Motor neuron (in vitro differentiated cells): ENCODE data around the gene P3H2. TPM values are rescaled to one million over a fixed set of nuclear protein-coding genes. Genes with fewer than 3 reads are reported as not detected.

ENCODE experiments used
- ATAC-seq, 8 experiments: fragments of 200-7000 bp; cut with Tn5 transposase; replicated peaks in 6 of 8; 2 replicates each; pipeline ENCODE4 v1.8.0; 2021; ENCODE audit warnings: mild to moderate bottlenecking in 8 of 8, moderate library complexity in 8 of 8
- H3K27ac ChIP-seq, 2 donors: fragments of 250-450 bp; sonication (Bioruptor Pico); 2 replicates each; pipeline ENCODE4 v1.9.0; 2021; ENCODE audit warnings: antibody characterized with exemption in 2 of 2, mild to moderate bottlenecking in 2 of 2, moderate library complexity in 1 of 2
- H3K4me1 ChIP-seq, 2 donors: fragments of 250-450 bp; sonication (Bioruptor Pico); replicated peaks in 1 of 2; 2 replicates each; pipeline ENCODE4 v1.6.1; 2021; ENCODE audit warnings: antibody characterized with exemption in 2 of 2, mild to moderate bottlenecking in 2 of 2, moderate library complexity in 1 of 2
- H3K4me3 ChIP-seq, 5 donors: fragments of 250-450 bp; sonication (Bioruptor Pico); 2 replicates each; pipeline ENCODE4 v1.9.0; 2021; ENCODE audit warnings: antibody characterized with exemption in 5 of 5, mild to moderate bottlenecking in 5 of 5, moderate library complexity in 4 of 5
- WGBS, 10 experiments: fragments of 450-650 bp; shearing (Covaris generic); methylation state at CpG; one replicate each; pipeline ENCODE4 v1.0.0; 2022; 5-methylcytosine and 5-hydroxymethylcytosine counted together
- in situ Hi-C, 9 experiments: fragments of 400-800 bp; cut with MboI; loops; one replicate each; pipeline ENCODE4 v1.15.0; 2021; ENCODE audit warnings: low sequenced_read_pairs in 9 of 9, low pct_unique_long_range_greater_than_20kb in 2 of 9; ENCODE audit not compliant: unreplicated experiment in 9 of 9
- total RNA-seq, 8 experiments: library from RNA; unstranded; fragments of 300-600 nt; gene quantifications; 2 replicates each; pipeline versions ENCODE4 v1.2.3 to v1.2.4, GENCODE V29; 2022

Gene P3H2
- total RNA-seq, 8 experiments from 2014 or later = 0.76 to 58.2 (median 1.5) TPM; not detected in 1

GRCh38 chr3:189948724-189949045, 172.0 kb downstream of the P3H2 start:
- in situ Hi-C loops = loop anchor here in 4 of 9 experiments (10.0 to 25.0 kb wide), 5 partner anchors 211 to 686 kb away; no protein-coding TSS in a partner anchor
- Histone ChIP-seq H3K4me1 (no peaks in the 10 kb centered on the region), H3K27ac (no peak overlapping the region), H3K4me3 (no peak overlapping the region)
- no peak for ATAC-seq

GRCh38 chr3:189947948-189948723, 172.6 kb downstream of the P3H2 start:
- in situ Hi-C loops = loop anchor here in 4 of 9 experiments (10.0 to 25.0 kb wide), 5 partner anchors 211 to 686 kb away; no protein-coding TSS in a partner anchor
- Histone ChIP-seq H3K4me1 (no peaks in the 10 kb centered on the region), H3K4me3 (no peak overlapping the region), H3K27ac (no peak overlapping the region)
- WGBS, 10 experiments = 0 to 71% (median 53%) methylated on average over 1 to 6 of the region's 6 CpGs
- ATAC-seq = peak in 3 of 8 experiments; percentile 25 to 53 (median 49)

DNA sequence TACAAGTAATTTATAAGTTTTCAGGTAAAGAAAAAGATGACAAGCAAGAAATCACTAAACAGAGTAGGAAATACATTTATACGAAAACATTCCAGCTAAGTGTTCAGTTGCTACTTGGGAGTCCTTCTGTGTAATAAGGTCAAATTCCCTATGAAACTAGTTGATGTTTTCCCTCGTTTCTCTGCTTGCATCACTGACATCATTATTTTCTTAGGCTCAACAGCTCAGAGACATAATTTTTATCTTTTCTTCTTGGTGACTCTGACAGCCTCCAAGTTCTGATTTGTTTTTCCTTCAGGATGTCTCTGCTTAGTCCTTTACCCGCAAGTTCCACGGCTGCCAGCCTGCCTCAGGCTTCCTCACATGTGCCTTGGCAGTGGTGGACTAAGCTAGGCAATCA, 173.6 kb downstream of the P3H2 start:
- Histone ChIP-seq H3K4me3 (no peak overlapping the region), H3K4me1 (no peaks in the 10 kb centered on the region), H3K27ac (no peak overlapping the region)
- in situ Hi-C loops = loop anchor here in 4 of 9 experiments (10.0 to 25.0 kb wide), 5 partner anchors 210 to 685 kb away; no protein-coding TSS in a partner anchor
- ATAC-seq = no peak
- 58 to 93% (median 81%) methylated on average over 1 to 4 of the region's 4 CpGs for WGBS, 10 experiments

DNA sequence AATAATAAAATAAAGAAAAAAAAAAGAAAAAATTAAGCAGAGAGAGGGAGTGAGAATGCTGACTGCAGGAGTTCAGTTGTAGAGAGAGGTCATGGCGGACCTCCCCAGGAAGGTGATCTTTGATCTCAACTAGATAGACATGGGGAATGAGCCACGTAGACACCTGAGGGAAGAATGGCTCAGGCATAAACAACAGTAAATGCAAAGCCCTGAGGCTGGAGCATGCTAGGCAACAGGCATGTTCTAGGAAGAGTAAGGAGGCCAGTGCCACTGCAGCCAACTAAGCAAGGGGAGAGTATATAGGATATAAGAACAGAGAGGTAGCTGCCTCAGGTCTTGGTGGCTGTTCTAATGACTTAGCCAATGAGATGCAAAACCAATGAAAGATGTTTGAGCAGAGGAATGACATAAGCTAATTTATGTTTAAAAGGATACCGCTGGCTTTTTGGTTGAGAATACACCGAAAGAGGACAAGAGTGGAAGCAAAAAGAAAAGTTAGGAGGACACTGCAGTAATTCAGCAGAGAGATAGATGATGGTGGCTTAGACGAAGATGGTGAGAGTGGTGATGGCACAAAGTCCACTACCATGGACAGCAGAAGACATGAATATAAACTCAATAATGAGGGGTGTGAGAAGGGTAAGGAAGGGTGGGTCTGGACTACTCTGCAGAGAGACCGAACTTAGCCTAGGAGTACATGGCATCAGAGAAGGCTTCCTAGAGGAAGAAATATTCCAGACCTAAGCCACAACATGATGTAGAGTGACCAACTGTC, 174.6 kb downstream of the P3H2 start:
- ATAC-seq = no peak
- Histone ChIP-seq H3K27ac (no peak overlapping the region), H3K4me3 (no peak overlapping the region), H3K4me1 (no peaks in the 10 kb centered on the region)
- in situ Hi-C loops = loop anchor here in 4 of 9 experiments (10.0 to 25.0 kb wide), 5 partner anchors 209 to 684 kb away; no protein-coding TSS in a partner anchor
- WGBS, 10 experiments = 83 to 100% (median 91%) methylated on average over 1 to 6 of the region's 6 CpGs

DNA sequence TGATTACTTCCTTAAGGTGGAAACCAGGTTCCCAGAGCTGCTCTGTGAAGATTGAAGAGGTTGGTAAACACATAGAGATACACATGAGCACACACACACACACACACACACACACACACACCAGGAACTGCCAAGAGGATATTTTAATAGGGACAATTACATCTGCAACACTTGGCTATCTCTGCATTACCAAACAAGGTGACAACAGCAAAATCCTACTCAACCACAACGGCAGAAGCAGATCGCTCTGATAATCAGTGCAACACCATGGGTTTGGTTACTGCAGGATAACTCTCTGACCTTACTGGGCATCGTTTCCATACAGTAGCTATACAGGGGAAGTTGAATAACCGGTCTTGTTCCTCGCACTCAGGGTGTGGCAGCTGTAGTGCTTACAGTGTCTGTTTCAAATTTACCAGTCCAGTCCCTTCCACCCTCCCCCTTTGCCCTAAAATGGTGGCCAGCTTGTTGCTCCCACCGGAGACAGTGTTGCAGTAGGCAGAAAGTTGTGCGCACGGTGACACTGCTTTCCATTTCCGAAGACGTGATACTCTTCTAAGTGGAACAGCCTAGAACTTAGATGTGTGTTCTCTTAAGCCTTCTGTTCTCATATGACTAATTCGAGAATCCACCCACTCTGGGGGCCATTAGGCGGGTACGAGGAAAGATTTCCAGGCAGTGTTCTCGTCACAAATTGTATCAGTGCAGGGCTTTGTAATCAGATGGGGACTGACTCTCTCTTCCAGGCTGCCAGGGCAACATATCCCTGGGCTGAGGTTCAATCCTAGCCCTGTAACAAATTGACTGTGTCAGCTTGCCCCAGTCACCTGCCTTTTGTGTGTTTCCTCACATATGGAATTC, 176.2 kb downstream of the P3H2 start:
- Histone ChIP-seq H3K4me3 (no peak overlapping the region), H3K4me1 (no peaks in the 10 kb centered on the region), H3K27ac (no peak overlapping the region)
- 70 to 95% (median 90%) methylated on average over 2 to 11 of the region's 14 CpGs; no CpG with 5 or more reads in 4 of the 10 experiments for WGBS, 10 experiments
- in situ Hi-C loops = loop anchor here in 4 of 9 experiments (10.0 to 25.0 kb wide), 5 partner anchors 207 to 682 kb away; no protein-coding TSS in a partner anchor
- ATAC-seq = no peak

- WGBS, 10 experiments = 80 to 100% (median 94%) methylated on average over 1 to 3 of the region's 3 CpGs; no CpG with 5 or more reads in 5 of the 10 experiments
- no peaks in the 10 kb centered on the region for H3K4me1 ChIP-seq
- H3K27ac ChIP-seq = no peak overlapping the region
- in situ Hi-C loops = loop anchor here in 4 of 9 experiments (10.0 to 25.0 kb wide), 5 partner anchors 206 to 681 kb away; no protein-coding TSS in a partner anchor
- no peak for ATAC-seq
- H3K4me3 ChIP-seq = no peak overlapping the region
Measured at GRCh38 chr3:189942948-189943347, 177.7 kb downstream of the P3H2 start.

DNA sequence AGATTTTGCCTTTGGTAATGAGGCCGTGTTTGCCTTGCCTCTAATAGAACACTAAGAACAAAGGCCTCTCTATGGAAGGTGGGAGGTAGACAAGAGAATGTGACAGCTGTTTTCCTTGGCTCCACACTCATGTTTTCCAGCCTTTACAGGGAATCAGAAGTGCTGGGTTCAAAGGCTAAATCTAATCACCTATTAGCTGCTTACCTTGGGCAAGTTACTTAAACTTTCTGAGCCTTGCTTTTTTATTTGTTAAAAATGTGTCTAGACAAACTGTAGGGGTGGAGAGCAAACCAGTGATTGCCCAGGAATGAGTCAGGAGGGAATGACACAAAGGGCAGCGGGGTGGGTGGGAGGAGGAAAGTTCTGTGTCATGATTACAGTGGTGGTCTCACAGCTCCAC, 179.0 kb downstream of the P3H2 start:
- peak in 1 of 8 experiments; percentile 56 for ATAC-seq
- Histone ChIP-seq H3K27ac (no peak overlapping the region), H3K4me3 (no peak overlapping the region), H3K4me1 (no peaks in the 10 kb centered on the region)
- WGBS, 10 experiments = 33 to 86% (median 66%) methylated on average over 1 to 2 of the region's 2 CpGs; no CpG with 5 or more reads in 4 of the 10 experiments
- in situ Hi-C loops = loop anchor here in 4 of 9 experiments (10.0 to 25.0 kb wide), 5 partner anchors 204 to 679 kb away; no protein-coding TSS in a partner anchor

GRCh38 chr3:189941125-189941524, 179.6 kb downstream of the P3H2 start:
- in situ Hi-C loops = loop anchor here in 4 of 9 experiments (10.0 to 25.0 kb wide), 5 partner anchors 204 to 679 kb away; no protein-coding TSS in a partner anchor
- H3K4me1 ChIP-seq = no peaks in the 10 kb centered on the region
- no peak for ATAC-seq
- H3K27ac ChIP-seq = no peak overlapping the region
- 60 to 100% (median 89%) methylated on average over 1 to 4 of the region's 5 CpGs; no CpG with 5 or more reads in 1 of the 10 experiments for WGBS, 10 experiments
- H3K4me3 ChIP-seq = no peak overlapping the region

GRCh38 chr3:189937302-189938127, 183.2 kb downstream of the P3H2 start:
- in situ Hi-C loops = loop anchor here in 4 of 9 experiments (25.0 kb wide), 4 partner anchors 200 to 675 kb away; no protein-coding TSS in a partner anchor
- H3K4me1 ChIP-seq = no peaks in the 10 kb centered on the region
- H3K4me3 ChIP-seq = no peak overlapping the region
- no peak overlapping the region for H3K27ac ChIP-seq
- 0 to 100% (median 79%) methylated on average over 1 to 7 of the region's 7 CpGs; no CpG with 5 or more reads in 2 of the 10 experiments for WGBS, 10 experiments
- peak in 3 of 8 experiments; percentile 92 to 97 (median 96) for ATAC-seq

DNA sequence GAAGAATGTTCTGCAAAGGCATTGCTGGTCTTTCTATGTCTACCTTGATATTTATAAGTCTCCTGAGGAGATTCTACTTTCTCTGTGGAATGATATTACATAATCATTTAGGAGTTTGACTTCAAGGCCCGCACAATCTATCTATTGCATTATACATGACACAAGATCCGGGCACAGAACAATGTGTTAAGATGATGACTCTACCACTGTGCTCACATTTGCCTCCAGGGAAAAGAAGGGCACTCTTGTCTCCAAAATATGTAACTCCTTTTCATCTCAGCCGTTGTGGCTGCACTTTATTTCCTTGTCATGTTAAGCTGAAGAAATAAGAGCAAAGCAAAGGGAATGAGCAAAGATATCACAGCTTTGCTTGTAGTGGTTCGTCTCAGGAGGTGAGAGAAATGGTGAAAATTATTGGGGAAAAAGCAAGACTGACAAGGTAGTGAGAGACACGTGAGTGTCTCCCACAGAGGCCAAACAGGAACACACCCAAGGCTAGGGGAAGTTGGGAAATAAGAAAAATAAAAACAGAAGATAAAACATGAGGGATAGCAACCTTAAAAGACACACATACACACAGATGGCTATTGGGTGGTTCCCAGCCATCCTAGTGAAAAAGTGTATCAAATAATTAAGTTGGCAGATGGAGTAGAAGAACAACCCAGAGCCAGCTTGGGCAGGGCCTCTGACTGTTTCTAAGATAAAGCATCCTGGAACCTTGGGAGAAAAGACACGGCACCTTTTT, 184.3 kb downstream of the P3H2 start:
- 75 to 94% (median 84%) methylated on average over 1 to 6 of the region's 6 CpGs for WGBS, 10 experiments
- in situ Hi-C loops = loop anchor here in 4 of 9 experiments (25.0 kb wide), 4 partner anchors 199 to 674 kb away; no protein-coding TSS in a partner anchor
- H3K27ac ChIP-seq = no peak overlapping the region

More for the DNA sequence above, 184.3 kb downstream of the P3H2 start:
- Histone ChIP-seq H3K4me1 (no peaks in the 10 kb centered on the region), H3K4me3 (no peak overlapping the region)
- ATAC-seq = no peak
